Natural killer cell treated with Interleukin-12 subunit alpha and Interleukin-12 subunit beta and Interleukin-15 and Interleukin-18, amount 100 ng/mL, for 72 hours (primary cell): Measurements from ENCODE around the gene DNAH2. TPM values are rescaled to one million over a fixed set of nuclear protein-coding genes. Genes with fewer than 3 reads are reported as not detected.
A peak's percentile ranks its signal among the peaks of the same experiment; 100 is the strongest.
"Not testable (repeated sequence)": the region's sequence is repeated elsewhere in the genome, so short reads cannot be mapped to it uniquely, and the experiment has no call there.

Experiments
- ATAC-seq, 2 donors: fragments of 150-1000 bp; cut with Tn5 transposase in 1 of 2; sonication (Bioruptor Pico), chemical (Tn5 transposase) in 1 of 2; 2 replicates each; pipeline ENCODE4 v1.10.0; 2021
- DNase-seq: peaks from one replicate; pipeline ENCODE4 v3.0.0; 2022; ENCODE audit warnings: low spot score
- H3K27ac Mint-ChIP-seq, 2 donors: 1 replicate in 1 of 2; 2 replicates in 1 of 2; pipeline ENCODE4 v1.8.0; 2022; ENCODE audit warnings: mixed read lengths in 2 of 2, mild to moderate bottlenecking in 1 of 2, moderate library complexity in 1 of 2
- H3K27me3 Mint-ChIP-seq, 2 donors: 1 replicate in 1 of 2; 2 replicates in 1 of 2; pipeline ENCODE4 v1.8.0; 2022; ENCODE audit warnings: mixed read lengths in 2 of 2
- H3K36me3 Mint-ChIP-seq: one replicate; pipeline ENCODE4 v1.8.0; 2022; ENCODE audit warnings: mixed read lengths
- H3K4me1 Mint-ChIP-seq, 2 donors: 1 replicate in 1 of 2; 2 replicates in 1 of 2; pipeline ENCODE4 v1.8.0; 2022; ENCODE audit warnings: low read depth in 2 of 2, mixed read lengths in 2 of 2, mild to moderate bottlenecking in 1 of 2
- H3K4me3 Mint-ChIP-seq: one replicate; pipeline ENCODE4 v1.8.0; 2022; ENCODE audit warnings: mixed read lengths
- H3K9me3 Mint-ChIP-seq: 2 replicates; pipeline ENCODE4 v1.8.0; 2022; ENCODE audit warnings: mixed read lengths
- total RNA-seq, 2 donors: library from RNA; stranded (reverse); gene quantifications; one replicate each; pipeline ENCODE4 v1.2.3, GENCODE V29; 2022

Gene DNAH2
- total RNA-seq, 2 donors from 2014 or later: 0.10 TPM; not detected in 1

DNA sequence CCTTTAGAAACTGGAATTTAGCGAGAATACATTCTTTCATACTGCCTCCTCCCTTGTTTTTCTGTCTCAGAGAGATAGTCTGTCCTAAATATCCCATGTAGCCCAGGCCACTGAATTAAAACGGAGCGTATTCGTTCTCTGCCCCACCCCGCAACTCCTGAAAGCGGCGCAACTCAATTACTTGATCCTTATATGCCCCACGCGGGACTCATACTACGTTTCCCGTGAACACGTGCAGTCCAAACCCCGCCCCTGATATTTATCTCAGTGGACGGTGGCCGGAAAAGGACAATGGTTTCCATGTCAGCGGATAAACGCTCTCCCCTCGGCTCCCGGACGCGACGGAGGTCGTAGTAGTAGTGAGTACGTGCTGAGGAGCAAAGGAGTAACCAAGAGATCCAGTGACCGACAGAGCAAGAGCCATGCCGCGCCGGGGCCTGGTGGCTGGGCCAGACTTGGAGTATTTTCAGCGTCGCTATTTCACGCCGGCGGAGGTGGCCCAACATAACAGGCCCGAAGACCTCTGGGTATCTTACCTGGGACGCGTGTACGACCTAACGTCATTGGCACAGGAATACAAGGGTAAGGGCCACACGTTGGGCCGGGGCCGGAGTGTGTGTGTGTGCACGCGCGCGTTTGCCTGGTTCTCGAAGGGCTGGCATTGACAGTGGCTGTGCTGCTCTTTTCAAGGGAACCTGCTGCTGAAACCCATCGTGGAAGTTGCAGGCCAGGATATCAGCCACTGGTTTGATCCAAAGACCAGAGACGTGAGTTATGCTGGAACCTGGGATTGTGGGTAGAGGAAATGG is 140.4 kb downstream of the DNAH2 start, which contains the start of gene CYB5D1:
TSS of gene CYB5D1 (plus strand) at position 291 of the 809 bp plus-strand sequence. CDS start at position 423, 132 bp downstream.
- H3K27me3 Mint-ChIP-seq: no peaks in the 10 kb centered on the region
- DNase-seq (peak; percentile 90), ATAC-seq (peak; percentile 66 to 77)
- H3K9me3 Mint-ChIP-seq: no peaks in the 10 kb centered on the region
- peaks cover 10 to 29% of the 10 kb centered on the region in 2 donors for H3K4me1 Mint-ChIP-seq
- H3K27ac Mint-ChIP-seq: no peak within 1 kb of the TSS
- H3K36me3 Mint-ChIP-seq: peaks cover 6% of the 10 kb centered on the region
- H3K4me3 Mint-ChIP-seq: no peak within 1 kb of the TSS

DNA sequence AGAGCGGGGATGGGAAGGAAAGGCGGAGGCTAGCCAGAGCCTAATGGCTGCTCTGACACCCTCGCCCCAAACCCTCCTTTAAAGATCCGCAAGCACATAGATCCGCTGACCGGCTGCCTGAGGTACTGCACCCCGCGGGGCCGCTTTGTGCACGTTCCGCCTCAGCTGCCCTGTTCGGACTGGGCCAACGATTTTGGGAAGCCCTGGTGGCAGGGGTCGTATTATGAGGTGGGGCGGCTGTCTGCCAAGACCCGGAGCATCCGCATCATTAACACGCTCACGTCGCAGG is 140.9 kb downstream of the DNAH2 start:
- Mint-ChIP-seq H3K4me3 (no peak overlapping the region), H3K27ac (no peak overlapping the region), H3K9me3 (no peaks in the 10 kb centered on the region), H3K4me1 (peaks cover 11 to 29% of the 10 kb centered on the region in 2 donors), H3K27me3 (no peaks in the 10 kb centered on the region), H3K36me3 (peaks cover 6% of the 10 kb centered on the region)
- ATAC-seq (no peak), DNase-seq (no peak)

DNA sequence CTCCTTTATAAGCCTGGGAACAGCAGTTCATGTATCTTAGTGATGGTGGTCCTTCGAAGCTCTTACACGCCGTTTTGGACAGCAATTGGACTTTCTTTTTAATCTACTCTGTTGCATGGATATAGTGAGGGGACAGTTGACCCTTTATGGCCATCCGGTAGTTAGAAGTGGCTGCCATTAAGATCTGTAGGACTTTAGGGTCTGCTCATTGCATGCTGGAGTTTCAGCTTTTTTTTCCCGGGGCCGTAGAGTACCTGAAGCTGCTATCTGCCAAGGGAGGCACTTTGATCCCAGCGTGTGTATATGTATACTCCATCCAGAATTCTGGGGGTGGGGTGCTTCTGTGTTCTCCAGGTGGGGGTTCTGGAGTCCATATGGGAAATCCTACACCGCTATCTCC is 141.5 kb downstream of the DNAH2 start:
- no peak overlapping the region for H3K4me3 Mint-ChIP-seq
- peaks cover 6% of the 10 kb centered on the region for H3K36me3 Mint-ChIP-seq
- no peak overlapping the region for H3K27ac Mint-ChIP-seq
- peaks cover 11 to 26% of the 10 kb centered on the region in 2 donors for H3K4me1 Mint-ChIP-seq
- ATAC-seq: no peak
- H3K9me3 Mint-ChIP-seq: no peaks in the 10 kb centered on the region
- H3K27me3 Mint-ChIP-seq: no peaks in the 10 kb centered on the region
- DNase-seq: no peak

DNA sequence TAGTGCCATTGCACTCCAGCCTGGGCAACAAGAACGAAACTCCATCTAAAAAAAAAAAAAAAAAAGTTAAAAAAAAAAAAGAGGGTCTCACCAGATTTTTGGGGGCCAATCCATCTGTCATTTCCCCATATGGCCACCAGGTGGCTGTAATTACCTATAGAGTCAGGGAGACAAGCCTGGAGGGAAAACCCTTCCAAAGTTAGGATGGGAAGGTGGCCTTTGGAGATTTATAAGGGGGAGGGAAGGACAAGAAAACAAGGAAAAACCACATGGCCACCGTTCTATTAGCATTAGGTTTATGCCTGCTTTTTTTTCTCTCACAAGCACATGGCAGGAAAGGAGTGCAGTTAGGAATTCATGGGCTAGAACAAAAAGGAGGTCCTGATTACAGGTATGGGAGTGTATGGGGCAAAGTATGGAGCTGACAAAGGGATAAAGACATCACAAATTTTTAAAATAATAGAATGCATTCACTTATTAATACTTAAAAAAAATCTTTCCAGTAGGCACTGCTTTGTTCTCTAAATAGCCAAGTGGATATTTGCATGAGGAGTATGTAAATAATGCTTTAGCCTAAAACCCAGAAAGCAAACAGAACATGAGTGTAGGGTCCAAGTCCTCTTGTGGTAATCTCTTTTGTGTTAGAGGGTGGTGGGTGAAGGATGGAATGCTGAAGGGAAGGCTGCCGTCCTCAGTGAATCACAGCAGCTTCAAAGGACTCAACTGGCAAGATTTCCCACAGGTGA is 145.3 kb downstream of the DNAH2 start:
- Mint-ChIP-seq H3K36me3 (peaks cover 6% of the 10 kb centered on the region), H3K9me3 (no peaks in the 10 kb centered on the region), H3K27ac (no peak overlapping the region), H3K27me3 (no peaks in the 10 kb centered on the region), H3K4me3 (no peak overlapping the region), H3K4me1 (peaks cover 24 to 26% of the 10 kb centered on the region in 2 donors)
- ATAC-seq (no peak), DNase-seq (peak; percentile 70)

DNA sequence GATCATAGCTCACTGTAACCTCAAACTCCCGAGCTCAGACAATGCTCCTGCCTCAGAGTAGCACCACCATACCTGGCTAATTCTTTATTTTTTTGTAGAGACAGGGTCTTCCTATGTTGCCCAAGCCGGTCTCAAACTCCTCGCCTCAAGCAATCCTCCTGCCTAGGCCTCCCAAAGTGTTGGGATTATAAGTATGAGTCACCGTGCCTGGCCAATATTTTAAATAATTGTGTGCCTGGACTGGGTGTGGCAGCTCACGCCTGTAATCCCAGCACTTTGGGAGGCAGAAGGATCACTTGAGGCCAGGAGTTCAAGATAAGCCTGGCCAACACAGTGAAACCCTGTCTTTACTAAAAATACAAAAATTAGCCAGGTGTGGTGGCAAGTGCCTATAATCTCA is 146.8 kb downstream of the DNAH2 start:
- not testable (repeated sequence) for DNase-seq, H3K9me3 Mint-ChIP-seq, ATAC-seq, H3K27me3 Mint-ChIP-seq, H3K27ac Mint-ChIP-seq, H3K4me3 Mint-ChIP-seq, H3K36me3 Mint-ChIP-seq
- H3K4me1 Mint-ChIP-seq: peaks cover 29 to 36% of the 10 kb centered on the region in 2 donors

DNA sequence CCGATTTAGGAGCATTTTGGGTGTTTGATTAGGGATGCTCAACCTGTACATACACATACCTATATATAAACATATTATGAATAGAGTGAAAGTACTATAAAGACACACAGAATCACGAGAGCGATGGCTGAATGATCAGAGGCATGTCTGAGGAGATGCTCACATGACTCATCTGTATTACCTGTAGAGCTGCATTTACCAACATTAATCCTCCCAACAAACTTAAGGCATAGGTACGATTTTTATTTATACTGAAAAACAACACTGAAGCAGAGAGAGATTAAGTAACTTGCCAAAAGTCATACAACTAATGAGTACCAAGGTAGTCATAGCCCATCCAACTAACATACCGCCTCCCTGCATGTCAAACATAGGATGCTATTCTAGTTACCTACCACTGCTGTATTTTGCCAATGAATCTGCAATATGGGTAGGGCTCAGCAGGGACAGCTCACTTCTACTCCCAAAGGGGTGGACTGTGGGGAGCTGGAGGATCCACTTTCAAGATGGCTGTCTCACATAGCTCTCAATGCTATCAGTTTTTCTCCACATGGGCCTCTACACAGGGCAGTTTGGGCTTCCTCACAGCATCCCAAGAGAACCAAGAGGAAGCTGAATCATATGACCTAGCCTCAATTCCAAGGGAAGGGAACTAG is 147.6 kb downstream of the DNAH2 start:
- no peak for DNase-seq
- Mint-ChIP-seq H3K4me3 (no peak overlapping the region), H3K27me3 (no peaks in the 10 kb centered on the region), H3K27ac (no peak overlapping the region), H3K9me3 (no peaks in the 10 kb centered on the region), H3K36me3 (no peaks in the 10 kb centered on the region), H3K4me1 (peaks cover 24 to 30% of the 10 kb centered on the region in 2 donors)
- ATAC-seq: no peak

DNA sequence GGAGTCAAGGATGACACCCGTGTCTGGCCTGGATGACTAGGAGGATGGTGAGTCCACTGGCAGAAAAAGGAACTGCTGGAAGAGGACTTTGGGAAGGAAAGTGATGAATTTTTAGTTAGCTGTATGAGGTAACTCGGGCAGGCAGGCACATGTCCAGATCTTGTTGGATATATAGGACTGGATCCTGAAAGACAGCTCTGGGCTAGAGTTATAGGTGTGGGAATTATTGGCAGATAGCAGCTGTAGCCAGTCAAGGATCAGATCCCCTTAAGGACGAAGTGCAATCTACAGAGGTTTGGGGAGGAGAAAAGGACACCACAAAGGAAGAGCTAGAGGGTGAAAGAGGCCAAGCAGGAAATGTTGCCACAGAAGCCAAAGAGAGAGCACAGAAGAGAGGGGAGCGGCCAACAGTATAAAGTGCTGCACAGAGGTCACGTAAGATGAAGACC is 150.4 kb downstream of the DNAH2 start:
- DNase-seq (no peak), ATAC-seq (peak; percentile 72 to 81)
- Mint-ChIP-seq H3K4me1 (peaks cover 20 to 26% of the 10 kb centered on the region in 2 donors), H3K4me3 (peak overlapping the region; percentile 71), H3K27me3 (no peaks in the 10 kb centered on the region), H3K9me3 (no peaks in the 10 kb centered on the region), H3K36me3 (no peaks in the 10 kb centered on the region), H3K27ac (peak overlapping the region; percentile 77 to 84)

DNA sequence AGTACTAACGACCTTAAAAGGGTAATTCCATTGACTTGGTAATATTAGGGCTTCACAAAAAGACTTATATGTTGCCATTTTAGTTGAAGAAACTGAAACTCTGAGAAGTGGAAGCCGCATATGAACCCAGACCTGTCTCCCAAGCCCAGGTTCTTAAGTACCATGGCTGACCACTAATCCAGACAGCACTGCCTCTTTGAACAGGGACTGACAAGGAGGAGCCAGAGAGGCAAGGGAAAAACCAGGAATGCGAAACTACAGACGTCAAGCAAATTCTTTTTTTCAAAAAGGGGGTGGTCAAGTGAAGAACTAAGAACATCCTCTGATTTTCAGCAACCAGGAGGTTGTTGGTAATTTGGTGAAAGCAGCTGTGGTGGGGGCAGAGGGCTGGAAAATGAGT is 155.5 kb downstream of the DNAH2 start:
- DNase-seq (no peak), ATAC-seq (no peak)
- H3K4me3 Mint-ChIP-seq: no peak overlapping the region
- peak overlapping the region in 1 of 2 donors; percentile 14 for H3K27ac Mint-ChIP-seq
- no peaks in the 10 kb centered on the region for H3K9me3 Mint-ChIP-seq
- peaks cover 10% of the 10 kb centered on the region in 2 donors for H3K4me1 Mint-ChIP-seq
- no peaks in the 10 kb centered on the region for H3K27me3 Mint-ChIP-seq
- H3K36me3 Mint-ChIP-seq: peaks cover 5% of the 10 kb centered on the region

DNA sequence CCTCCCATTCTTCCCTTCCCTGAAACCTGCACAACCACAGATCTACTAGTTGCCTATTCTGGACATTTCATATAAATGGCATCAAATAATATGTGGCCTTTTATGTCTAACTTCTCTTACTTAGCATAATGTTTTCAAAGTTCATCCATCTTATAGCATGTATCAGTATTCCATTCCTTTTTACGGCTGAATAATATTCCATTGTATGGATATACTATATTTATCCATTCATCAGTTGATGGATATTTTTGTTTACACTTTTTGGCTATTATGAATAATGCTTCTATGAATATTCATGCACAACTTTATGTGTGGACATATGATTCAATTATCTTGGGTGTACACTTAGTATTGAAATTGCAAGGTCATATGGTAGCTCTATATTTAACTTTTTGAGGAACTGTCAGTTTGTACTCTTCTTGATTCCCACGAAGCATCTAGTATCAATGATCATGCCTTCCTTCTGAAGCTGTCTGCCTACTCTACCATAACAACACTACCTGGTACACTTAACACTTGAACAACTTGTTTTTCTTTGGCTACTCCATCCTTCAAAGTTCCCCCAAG is 158.3 kb downstream of the DNAH2 start:
- DNase-seq (no peak), ATAC-seq (no peak)
- Mint-ChIP-seq H3K27me3 (no peaks in the 10 kb centered on the region), H3K4me1 (no peaks in the 10 kb centered on the region), H3K4me3 (no peak overlapping the region), H3K9me3 (no peaks in the 10 kb centered on the region), H3K27ac (no peak overlapping the region), H3K36me3 (peaks cover 5% of the 10 kb centered on the region)

DNA sequence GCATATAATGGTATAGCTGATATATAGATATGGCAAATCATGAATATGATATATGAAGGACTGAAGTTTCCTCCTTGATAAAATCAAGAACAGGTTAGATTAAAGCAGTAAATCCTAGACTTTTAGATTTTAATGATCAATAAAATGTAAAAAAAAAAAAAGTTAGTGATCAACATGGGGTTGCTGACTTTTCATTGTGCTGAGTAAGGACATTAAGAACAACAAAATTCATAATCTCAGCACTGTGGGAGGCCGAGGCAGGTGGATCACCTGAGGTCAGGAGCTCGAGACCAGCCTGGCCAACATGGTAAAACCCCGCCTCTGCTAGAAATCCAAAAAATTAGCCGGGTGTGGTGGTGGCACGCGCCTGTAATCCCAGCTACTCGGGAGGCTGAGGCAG is 160.7 kb downstream of the DNAH2 start:
- Mint-ChIP-seq H3K4me3 (no peak overlapping the region), H3K36me3 (peaks cover 5% of the 10 kb centered on the region), H3K4me1 (no peaks in the 10 kb centered on the region), H3K27me3 (no peaks in the 10 kb centered on the region), H3K27ac (no peak overlapping the region), H3K9me3 (no peaks in the 10 kb centered on the region)
- DNase-seq (no peak), ATAC-seq (no peak)

DNA sequence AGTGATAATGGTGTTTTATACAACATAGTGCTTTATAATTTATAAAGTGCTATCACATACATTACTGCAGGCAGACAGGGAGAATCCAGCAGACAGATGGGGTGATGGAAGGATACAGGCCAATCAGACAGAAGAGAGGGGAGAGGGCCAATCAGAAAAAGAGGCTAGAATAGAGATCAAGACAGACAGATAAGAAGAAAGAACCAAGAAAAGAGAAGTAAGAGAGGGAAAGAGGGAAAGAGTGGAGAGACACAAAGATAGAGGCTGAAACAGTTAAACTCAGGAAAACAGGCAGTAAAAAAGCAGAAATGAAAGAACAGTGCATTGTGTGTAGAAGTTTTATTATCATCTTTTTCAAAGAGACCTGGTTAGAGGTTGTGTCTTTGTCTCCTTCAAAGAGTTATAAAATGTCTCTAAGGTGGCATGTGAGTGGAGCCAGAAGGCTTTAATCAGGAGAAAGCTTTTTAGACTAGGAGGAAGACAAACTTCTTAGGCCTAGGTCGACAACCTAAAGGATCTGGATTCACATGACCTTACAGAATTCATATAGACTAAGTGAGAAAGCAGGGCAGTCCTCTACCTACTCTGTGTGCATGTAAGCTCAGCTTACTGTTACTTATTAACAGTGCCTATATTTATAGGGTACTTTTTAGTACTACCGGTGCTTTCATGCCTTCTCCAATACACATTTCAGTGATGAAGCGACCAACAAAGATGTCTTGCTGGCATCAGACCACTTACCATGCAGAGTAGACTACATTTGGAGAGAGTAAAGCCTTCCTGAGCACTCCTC is 162.7 kb downstream of the DNAH2 start:
- no peak overlapping the region for H3K4me3 Mint-ChIP-seq
- DNase-seq: no peak
- H3K27me3 Mint-ChIP-seq: no peaks in the 10 kb centered on the region
- ATAC-seq: no peak
- no peaks in the 10 kb centered on the region for H3K36me3 Mint-ChIP-seq
- H3K4me1 Mint-ChIP-seq: no peaks in the 10 kb centered on the region
- no peak overlapping the region for H3K27ac Mint-ChIP-seq
- H3K9me3 Mint-ChIP-seq: no peaks in the 10 kb centered on the region

DNA sequence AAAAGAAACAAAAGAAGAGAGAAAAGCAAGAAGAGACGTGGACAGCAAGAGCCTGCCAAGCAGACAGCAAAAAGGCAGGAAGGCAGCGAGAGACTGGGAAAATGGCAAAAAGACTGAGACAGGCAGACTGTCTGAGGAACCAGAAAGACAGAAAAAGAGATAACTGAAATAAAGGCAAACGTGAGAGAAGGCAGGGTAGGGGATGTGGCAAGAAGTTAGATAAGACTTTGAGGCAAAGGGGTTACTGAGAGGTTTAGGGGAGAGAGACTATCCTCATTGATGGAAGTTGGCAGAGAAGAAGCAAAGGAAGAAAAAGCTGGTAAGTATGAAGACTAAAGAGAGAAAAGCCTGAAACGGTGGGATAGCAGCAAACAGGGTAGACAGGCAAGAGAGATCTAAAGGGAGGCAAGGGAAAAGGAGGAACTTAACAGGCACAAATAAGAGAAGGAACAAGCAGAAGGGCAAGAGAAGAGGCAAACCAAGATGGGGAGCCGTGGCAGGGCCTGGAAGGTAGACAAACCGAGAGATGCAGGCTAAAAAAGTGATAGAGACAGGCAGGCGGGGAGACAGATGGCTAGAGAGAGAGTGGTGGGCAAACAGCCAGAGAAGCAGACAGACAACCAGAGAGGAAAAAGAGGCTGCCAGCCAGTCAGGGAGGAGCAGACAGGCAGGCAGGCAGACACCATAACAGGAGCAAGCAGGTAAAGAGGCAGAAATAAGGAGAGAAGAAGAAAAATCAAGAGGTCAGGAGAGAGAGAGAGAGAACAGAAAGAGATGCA is 163.9 kb downstream of the DNAH2 start:
- no peaks in the 10 kb centered on the region for H3K36me3 Mint-ChIP-seq
- DNase-seq (no peak), ATAC-seq (no peak)
- H3K27ac Mint-ChIP-seq: no peak overlapping the region
- H3K27me3 Mint-ChIP-seq: no peaks in the 10 kb centered on the region
- H3K4me1 Mint-ChIP-seq: peaks cover 0 to 6% of the 10 kb centered on the region in 2 donors
- H3K9me3 Mint-ChIP-seq: no peaks in the 10 kb centered on the region
- no peak overlapping the region for H3K4me3 Mint-ChIP-seq
